ENCODE results near the gene FAM32A. TPM values are rescaled to one million over a fixed set of nuclear protein-coding genes. Genes with fewer than 3 reads are reported as not detected.

Gene FAM32A
- total RNA-seq, 1 donor from 2014 or later, result 106 TPM

DNA sequence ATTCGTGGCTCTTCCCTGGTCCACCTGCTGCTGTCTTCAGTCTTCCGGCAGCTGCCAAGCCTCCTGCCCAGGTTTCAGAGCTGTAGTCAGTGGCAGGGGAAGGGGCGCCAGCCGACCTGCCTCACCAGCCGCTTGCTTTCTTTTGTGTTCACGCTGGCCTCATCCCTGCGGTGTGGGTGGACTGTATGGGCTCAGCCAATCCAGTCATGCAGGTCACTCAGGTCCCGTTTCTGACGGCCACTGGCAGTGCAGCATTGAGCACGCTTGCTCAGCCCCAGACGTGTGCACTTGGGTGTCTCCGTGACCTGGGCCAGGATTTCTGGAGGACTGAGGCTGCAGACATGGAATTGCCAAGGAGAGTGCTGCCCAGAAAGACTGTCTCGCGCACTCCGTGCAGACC lies 38.5 kb downstream of the FAM32A start:
- no peaks in the 10 kb centered on the region for H3K27me3 Mint-ChIP-seq (ENCODE audit: low read depth, unreplicated experiment)
- no peak overlapping the region for H3K4me3 Mint-ChIP-seq (ENCODE audit: unreplicated experiment)
- no peaks in the 10 kb centered on the region for H3K4me1 Mint-ChIP-seq (ENCODE audit: low read depth, unreplicated experiment)
- Histone ChIP-seq H3K9me3 (ENCODE audit: insufficient read depth, low read depth, low read length) (peaks cover 22% of the 10 kb centered on the region), H3K9ac (ENCODE audit: low read length) (no peak overlapping the region), H3K4me3 (ENCODE audit: insufficient read depth, low read depth, low read length) (no peak overlapping the region), H3K79me2 (ENCODE audit: insufficient read depth, low read length) (peaks cover 32% of the 10 kb centered on the region), H4K20me1 (ENCODE audit: insufficient read depth, low read length) (peaks cover 49% of the 10 kb centered on the region), H3K27me3 (ENCODE audit: insufficient read depth, low read length) (no peaks in the 10 kb centered on the region), H2AFZ (ENCODE audit: low read depth, low read length) (no peak overlapping the region), H3K36me3 (ENCODE audit: insufficient read depth, low read length) (peaks cover 32% of the 10 kb centered on the region), H3K27ac (ENCODE audit: low read depth, low read length) (no peak overlapping the region), H3K4me2 (ENCODE audit: low read length) (no peak overlapping the region), H3K4me1 (ENCODE audit: insufficient read depth, low read length) (no peaks in the 10 kb centered on the region)
- FAIRE-seq (no peak), DNase-seq (ENCODE audit: low read depth) (no peak)
- H3K27ac Mint-ChIP-seq (ENCODE audit: unreplicated experiment), result no peak overlapping the region
- TF ChIP-seq, protein P1, sequence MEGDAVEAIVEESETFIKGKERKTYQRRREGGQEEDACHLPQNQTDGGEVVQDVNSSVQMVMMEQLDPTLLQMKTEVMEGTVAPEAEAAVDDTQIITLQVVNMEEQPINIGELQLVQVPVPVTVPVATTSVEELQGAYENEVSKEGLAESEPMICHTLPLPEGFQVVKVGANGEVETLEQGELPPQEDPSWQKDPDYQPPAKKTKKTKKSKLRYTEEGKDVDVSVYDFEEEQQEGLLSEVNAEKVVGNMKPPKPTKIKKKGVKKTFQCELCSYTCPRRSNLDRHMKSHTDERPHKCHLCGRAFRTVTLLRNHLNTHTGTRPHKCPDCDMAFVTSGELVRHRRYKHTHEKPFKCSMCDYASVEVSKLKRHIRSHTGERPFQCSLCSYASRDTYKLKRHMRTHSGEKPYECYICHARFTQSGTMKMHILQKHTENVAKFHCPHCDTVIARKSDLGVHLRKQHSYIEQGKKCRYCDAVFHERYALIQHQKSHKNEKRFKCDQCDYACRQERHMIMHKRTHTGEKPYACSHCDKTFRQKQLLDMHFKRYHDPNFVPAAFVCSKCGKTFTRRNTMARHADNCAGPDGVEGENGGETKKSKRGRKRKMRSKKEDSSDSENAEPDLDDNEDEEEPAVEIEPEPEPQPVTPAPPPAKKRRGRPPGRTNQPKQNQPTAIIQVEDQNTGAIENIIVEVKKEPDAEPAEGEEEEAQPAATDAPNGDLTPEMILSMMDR (IDR thresholded peaks at IDR 0.05; ENCODE audit: insufficient read depth, low read depth, low read length), result no peak
- TF ChIP-seq EZH2 (IDR thresholded peaks at IDR 0.05; ENCODE audit: insufficient read depth, low read length), result no peak
- peaks cover 25% of the 10 kb centered on the region for H3K9me3 Mint-ChIP-seq (ENCODE audit: unreplicated experiment)
- H3K36me3 Mint-ChIP-seq (ENCODE audit: low read depth, unreplicated experiment), result peaks cover 46% of the 10 kb centered on the region

DNA sequence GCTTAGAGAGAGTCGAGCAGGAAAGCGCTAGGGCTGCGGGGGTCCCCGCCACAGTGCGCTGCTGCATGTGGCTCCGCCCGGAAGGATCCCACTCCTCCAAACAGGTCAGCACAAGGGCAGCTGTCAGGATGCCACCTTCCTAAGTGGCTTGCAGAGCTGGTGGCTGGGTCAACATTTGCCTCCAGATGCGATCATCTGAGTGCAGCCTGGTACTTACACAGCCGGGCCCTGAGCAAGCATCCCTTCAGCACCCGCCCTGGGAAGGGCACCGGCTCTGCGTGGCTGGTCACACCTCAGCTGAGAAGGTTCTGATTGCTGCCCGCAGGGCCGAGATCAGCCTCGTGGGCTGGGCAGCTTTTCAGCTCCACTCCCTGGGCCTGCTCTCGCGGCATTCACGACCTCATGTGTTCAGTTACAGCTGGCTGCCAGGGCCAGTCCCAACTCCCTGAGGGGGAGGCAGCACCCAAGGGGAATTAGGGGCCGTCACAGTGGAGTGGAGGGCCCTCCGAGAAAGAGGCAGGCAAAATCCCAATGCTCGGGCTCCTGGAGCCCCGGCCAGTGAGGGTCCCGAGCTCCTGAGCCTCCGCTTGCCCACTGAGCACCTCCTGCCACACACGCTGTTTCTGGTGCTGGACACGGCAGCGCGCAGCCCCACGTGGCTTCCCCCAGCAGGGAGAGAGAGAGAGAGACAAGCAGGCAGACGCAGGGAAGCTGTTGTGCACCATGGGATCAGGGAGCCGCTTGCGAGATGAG lies 39.3 kb downstream of the FAM32A start:
- H3K9me3 Mint-ChIP-seq (ENCODE audit: unreplicated experiment), result peaks cover 21% of the 10 kb centered on the region
- no peak for FAIRE-seq

More for the DNA sequence above, 39.3 kb downstream of the FAM32A start:
- no peaks in the 10 kb centered on the region for H3K4me1 Mint-ChIP-seq (ENCODE audit: low read depth, unreplicated experiment)
- DNase-seq (ENCODE audit: low read depth), result no peak
- H3K27me3 Mint-ChIP-seq (ENCODE audit: low read depth, unreplicated experiment), result no peaks in the 10 kb centered on the region
- Histone ChIP-seq H3K4me3 (ENCODE audit: insufficient read depth, low read depth, low read length) (no peak overlapping the region), H3K79me2 (ENCODE audit: insufficient read depth, low read length) (peaks cover 27% of the 10 kb centered on the region), H3K4me2 (ENCODE audit: low read length) (no peak overlapping the region), H3K9me3 (ENCODE audit: insufficient read depth, low read depth, low read length) (peaks cover 22% of the 10 kb centered on the region), H3K27me3 (ENCODE audit: insufficient read depth, low read length) (no peaks in the 10 kb centered on the region), H4K20me1 (ENCODE audit: insufficient read depth, low read length) (peaks cover 46% of the 10 kb centered on the region), H3K9ac (ENCODE audit: low read length) (no peak overlapping the region), H3K27ac (ENCODE audit: low read depth, low read length) (no peak overlapping the region), H2AFZ (ENCODE audit: low read depth, low read length) (no peak overlapping the region), H3K4me1 (ENCODE audit: insufficient read depth, low read length) (no peaks in the 10 kb centered on the region), H3K36me3 (ENCODE audit: insufficient read depth, low read length) (peaks cover 35% of the 10 kb centered on the region)
- TF ChIP-seq EZH2 (IDR thresholded peaks at IDR 0.05; ENCODE audit: insufficient read depth, low read length), result no peak
- TF ChIP-seq, protein P1 (IDR thresholded peaks at IDR 0.05; ENCODE audit: insufficient read depth, low read depth, low read length), result no peak
- H3K4me3 Mint-ChIP-seq (ENCODE audit: unreplicated experiment), result no peak overlapping the region
- H3K27ac Mint-ChIP-seq (ENCODE audit: unreplicated experiment), result no peak overlapping the region
- H3K36me3 Mint-ChIP-seq (ENCODE audit: low read depth, unreplicated experiment), result peaks cover 42% of the 10 kb centered on the region

Measured in astrocyte (in vitro differentiated cells and primary cell).